ENCODE results near the gene KLB. TPM values are rescaled to one million over a fixed set of nuclear protein-coding genes. Genes with fewer than 3 reads are reported as not detected.

KLB gene
- total and polyA plus RNA-seq, 9 donors: under 0.01 to 0.12 (median 0.08) TPM

- DNase-seq: no peak
- Histone ChIP-seq H3K36me3 (ENCODE audit: control insufficient read depth, insufficient read depth, low read length) (peaks cover 18% of the 10 kb centered on the region), H3K27me3 (ENCODE audit: control insufficient read depth, insufficient read depth, low read length) (no peaks in the 10 kb centered on the region)
Observed at GRCh38 chr4:39498727-39499020, 91.9 kb downstream of the KLB start.

More at GRCh38 chr4:39498727-39499020, 91.9 kb downstream of the KLB start:
- Histone ChIP-seq H3K9me3 (replicated peaks; ENCODE audit: control insufficient read depth, low read depth, low read length) (no peaks in the 10 kb centered on the region), H3K4me3 (ENCODE audit: low read length) (no peak overlapping the region), H3K4me1 (ENCODE audit: control insufficient read depth, insufficient read depth, low read length) (no peaks in the 10 kb centered on the region), H3K27ac (ENCODE audit: low read length) (no peak overlapping the region)

Other genes with a start within 250 kb of the KLB start
- 15.1 TPM for gene WDR19, start 224.4 kb upstream of the KLB start, total RNA-seq
- gene WDR19, start 224.4 kb upstream of the KLB start, polyA plus RNA-seq (ENCODE audit: insufficient read depth in 1 of 8, insufficient read length in 8 of 8, low replicate concordance in 1 of 8): 10 to 100 TPM; 15.1 to 24.7 (median 18.1) TPM
- 45.1 TPM for gene RFC1, start 40.6 kb upstream of the KLB start, total RNA-seq
- 10 to 100 TPM; 28.6 to 36.7 (median 32.4) TPM for gene RFC1, start 40.6 kb upstream of the KLB start, polyA plus RNA-seq (ENCODE audit: insufficient read depth in 1 of 8, insufficient read length in 8 of 8, low replicate concordance in 1 of 8)
- gene RPL9, start 52.0 kb downstream of the KLB start, total RNA-seq: 5,379 TPM
- gene RPL9, start 52.0 kb downstream of the KLB start, polyA plus RNA-seq (ENCODE audit: insufficient read depth in 1 of 8, insufficient read length in 8 of 8, low replicate concordance in 1 of 8): 1,000 to 10,000 TPM in 5 of 8 donors, 100 to 1,000 TPM in 3; 502 to 2,657 (median 2,060) TPM
- gene LIAS, start 52.1 kb downstream of the KLB start, total RNA-seq: 22.2 TPM
- gene LIAS, start 52.1 kb downstream of the KLB start, polyA plus RNA-seq (ENCODE audit: insufficient read depth in 1 of 8, insufficient read length in 8 of 8, low replicate concordance in 1 of 8): 10 to 100 TPM; 17.8 to 25.8 (median 22.2) TPM
- 37.5 TPM for gene UGDH, start 120.5 kb downstream of the KLB start, total RNA-seq
- 10 to 100 TPM; 39.4 to 78.1 (median 45.2) TPM for gene UGDH, start 120.5 kb downstream of the KLB start, polyA plus RNA-seq (ENCODE audit: insufficient read depth in 1 of 8, insufficient read length in 8 of 8, low replicate concordance in 1 of 8)
- 13.7 TPM for gene SMIM14, start 231.9 kb downstream of the KLB start, total RNA-seq
- 10 to 100 TPM; 11.6 to 23.9 (median 15.9) TPM for gene SMIM14, start 231.9 kb downstream of the KLB start, polyA plus RNA-seq (ENCODE audit: insufficient read depth in 1 of 8, insufficient read length in 8 of 8, low replicate concordance in 1 of 8)